ENCODE measurements around the gene ORC6.
"Not testable (repeated sequence)": the region's sequence is repeated elsewhere in the genome, so short reads cannot be mapped to it uniquely, and the experiment has no call there.

ORC6 gene

GRCh38 chr16:46689365-46690280 lies at the start of gene ORC6:
TSS of gene ORC6 (plus strand) at chr16:46689659. CDS start at chr16:46689706, 47 bp downstream.
- FAIRE-seq: peak; percentile 26

- no peak for FAIRE-seq
These were observed 40.8 kb upstream of the ORC6 start for GRCh38 chr16:46648656-46649055.

- FAIRE-seq: no peak
These were observed 39.7 kb upstream of the ORC6 start for GRCh38 chr16:46649588-46650253.

- FAIRE-seq: no peak
These were observed 39.2 kb upstream of the ORC6 start for GRCh38 chr16:46650254-46650623.

GRCh38 chr16:46651305-46651704 lies 38.2 kb upstream of the ORC6 start:
- no peak for FAIRE-seq

DNA sequence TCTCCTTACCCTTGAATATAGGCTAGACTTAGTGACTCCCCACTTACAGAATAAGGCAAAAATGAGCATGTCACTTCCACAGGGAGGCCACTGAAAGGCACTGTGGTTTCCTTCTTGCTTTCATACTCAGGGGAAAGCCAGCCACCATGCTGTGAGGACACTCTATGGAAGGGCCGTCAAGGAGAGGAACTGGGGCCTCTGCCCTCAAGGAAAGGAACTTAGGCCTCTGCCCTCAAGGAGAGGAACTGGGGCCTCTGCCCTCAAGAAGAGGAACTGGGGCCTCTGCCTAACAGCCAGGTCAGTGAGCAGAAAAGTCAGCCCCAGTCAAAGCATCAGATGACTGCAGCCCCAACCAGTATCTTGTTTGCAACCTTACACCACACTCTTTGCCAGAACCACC lies 30.5 kb upstream of the ORC6 start:
- FAIRE-seq: no peak

DNA sequence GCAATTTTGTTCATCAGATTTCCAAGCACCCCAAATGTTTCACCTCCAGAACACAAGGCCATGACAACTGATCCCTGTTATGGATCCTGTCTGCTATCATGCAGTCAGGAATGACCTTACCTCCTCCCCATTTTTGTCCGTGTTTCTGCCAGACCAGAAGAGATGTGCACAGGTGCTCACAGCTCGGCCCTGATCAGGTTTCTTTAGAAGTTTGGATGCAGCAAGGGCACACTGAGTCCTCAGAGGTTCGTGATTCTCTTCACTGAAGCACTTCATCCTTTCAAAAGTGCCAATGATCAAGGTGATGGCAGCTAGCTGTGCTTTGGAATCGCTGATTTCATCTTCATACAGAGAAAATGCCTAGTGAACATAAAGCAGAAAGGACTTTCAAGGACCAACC lies 27.3 kb upstream of the ORC6 start:
- FAIRE-seq: no peak

DNA sequence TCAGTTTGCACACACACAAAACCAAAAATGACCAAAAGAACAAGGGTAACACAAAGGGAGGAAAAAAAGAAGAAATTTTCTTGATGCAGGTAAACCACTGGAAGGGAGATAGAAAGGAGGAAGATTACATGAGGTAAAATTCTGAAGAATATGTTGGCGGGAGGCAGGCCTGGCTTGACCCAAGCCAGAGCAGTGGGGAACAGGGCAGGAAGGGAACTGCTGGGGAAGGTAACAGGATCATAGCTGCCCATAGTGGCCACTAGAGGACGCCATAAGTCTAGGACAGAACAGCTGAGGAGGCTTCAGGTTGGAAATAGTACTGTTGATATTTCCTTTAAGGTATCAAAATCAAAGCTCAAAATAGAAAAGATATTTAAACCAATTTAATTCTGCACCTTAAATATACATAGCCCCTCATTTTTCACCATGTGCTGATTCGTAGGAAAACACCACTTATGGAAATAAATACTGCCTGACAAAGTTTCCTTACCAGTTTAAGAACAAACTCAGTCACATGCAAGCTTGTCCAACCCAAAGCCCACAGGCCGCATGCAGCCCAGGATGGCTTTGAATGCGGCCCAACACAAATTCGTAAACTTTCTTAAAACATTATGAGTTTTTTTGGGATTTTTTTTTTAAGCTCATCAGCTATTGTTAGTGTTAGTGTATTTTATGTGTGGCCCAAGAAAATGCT lies 16.0 kb upstream of the ORC6 start:
- FAIRE-seq: no peak

DNA sequence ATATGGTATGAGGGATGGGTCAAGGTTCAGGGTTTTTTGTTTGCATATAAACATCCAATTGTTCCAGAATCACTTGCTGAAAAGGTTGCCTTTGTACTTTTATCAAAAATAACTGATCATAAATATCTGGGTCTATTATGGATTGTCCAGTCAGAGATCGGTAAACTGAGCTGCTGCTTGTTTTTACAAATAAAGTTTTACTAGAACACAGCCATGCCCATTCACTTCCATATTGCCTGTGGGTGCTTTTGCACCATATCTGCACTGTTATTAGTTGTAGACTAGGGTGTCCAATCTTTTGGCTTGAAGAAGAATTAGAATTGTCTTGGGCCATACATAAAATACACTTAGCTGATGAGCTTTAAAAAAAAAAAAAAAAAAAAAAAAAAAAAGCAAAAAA lies 11.5 kb upstream of the ORC6 start:
- not testable (repeated sequence) for FAIRE-seq

DNA sequence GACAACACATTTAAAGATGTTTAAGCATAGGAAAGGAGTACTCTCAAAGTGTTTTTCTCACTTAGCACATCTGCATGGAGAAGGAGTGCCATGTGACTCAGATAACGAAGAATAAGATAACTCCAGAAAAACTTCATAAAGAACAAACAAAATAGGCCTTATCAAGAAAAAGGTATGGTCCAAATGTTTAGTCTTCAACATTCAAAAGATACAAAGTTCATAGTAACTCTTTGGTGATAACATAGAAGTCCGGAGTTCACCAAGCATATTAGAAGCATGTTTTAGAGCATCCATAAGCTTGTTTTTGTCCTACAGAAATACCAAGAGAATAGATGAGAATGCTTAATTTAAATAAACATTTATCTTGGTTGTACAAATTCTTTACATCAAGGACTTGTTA lies 7.6 kb upstream of the ORC6 start:
- FAIRE-seq: not testable (repeated sequence)

DNA sequence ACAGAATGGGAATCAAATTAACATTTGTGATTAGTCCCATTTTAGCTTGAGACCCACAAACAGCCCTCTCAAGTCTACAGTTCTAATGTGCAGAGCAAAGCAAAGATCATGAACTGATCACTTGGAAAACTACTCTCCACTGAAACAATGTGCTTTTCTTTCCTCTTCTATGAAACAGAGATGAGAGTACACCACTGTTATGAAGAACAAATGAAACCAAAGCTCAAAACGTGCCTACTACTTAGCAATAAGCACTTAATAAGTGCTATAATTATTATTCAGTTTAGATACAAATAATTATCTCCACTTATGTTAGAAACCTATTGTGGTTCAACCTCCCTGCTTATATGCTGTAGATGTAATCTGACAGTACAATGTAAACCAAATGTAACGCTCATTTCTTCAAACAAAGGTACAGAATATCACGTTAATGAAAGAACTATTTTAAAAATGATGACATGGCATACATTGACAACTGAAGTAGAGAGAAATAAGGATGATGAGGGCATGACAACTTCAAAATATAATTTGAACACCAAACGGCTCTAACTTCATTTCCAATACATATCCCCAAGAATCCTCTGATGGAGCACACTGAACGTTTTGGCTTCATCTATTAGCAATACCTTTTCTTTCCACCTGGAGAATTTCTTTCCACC lies 2.5 kb upstream of the ORC6 start:
- FAIRE-seq: no peak

DNA sequence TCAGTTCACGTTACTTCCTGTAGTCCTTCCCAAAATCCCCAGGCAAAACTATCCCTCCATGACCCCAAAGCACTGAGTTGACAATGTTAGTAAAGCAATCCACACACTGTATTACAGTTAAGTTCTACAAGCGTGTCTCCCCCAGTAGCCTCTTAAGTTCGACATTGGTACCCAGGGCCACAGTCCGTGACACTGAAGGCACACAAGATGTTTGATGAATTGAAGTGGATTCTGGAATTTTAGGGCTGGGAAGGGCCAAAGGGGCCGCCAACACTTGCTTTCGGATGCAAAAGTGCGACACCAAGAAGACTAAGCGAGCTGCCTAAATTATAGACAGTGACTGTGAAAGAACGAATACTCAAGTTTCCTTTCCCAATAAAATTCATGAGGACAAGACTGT lies 2.0 kb upstream of the ORC6 start:
- FAIRE-seq: no peak

DNA sequence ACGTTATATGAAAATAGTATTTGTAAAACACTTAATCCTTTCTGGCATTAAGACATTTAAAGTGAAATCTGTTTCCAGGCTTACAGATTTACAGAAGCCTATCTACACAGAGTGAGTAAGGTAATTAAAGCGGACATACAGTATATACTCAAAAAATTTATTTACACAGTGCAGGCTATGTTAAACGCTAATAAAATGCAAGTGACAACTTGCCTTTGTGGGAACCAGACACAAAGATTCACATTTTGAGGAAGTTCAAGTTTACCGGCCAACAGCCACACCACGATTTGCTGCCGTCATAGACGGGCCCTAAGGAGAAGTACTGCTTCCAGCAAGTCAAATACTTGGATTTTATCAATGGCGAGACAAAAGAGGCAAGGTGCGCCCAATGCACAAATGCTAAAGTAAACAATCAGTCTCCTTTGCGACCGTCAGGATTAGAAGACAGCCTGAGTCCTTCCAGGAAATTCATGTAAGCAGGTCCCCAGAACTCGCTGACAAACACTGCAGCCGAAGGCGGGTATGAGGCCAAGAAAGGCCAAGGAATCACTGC lies 1.3 kb upstream of the ORC6 start:
- FAIRE-seq: no peak

DNA sequence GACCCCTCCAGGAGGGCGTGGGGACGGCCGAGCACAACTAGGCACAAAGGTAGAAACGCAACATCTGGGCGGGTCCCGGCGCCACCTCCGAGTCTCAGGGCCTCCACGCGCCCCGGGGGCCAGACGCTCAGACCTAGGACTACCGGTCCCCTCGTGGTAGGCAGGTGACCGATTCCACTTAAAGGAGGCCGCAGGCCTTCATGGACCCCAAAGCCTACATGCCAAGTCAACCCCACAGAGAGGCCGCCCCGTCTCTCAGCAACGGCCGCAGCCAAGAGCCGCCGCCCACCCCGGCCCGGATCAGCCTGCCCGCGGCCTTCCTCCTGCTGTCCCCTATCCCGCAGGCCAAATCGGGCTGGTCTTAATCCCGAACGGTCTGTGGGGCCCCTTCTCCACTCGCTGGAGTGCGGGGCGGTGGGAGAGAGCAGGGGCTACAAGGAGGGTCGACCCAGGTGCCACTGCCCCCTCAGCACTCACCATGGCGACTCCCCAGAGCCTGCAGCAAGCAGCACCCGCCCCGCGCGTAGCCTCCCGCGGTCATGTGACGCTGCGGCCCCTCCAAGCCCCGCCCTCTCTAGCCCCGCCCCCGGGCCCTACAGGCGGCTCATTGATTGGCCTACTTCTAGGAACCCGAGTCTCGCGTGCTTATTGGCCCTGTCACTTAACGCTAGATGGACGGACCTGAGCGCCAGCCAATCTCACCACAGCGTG lies 650 bp upstream of the ORC6 start, which contains the start of gene VPS35:
TSS of gene VPS35 (minus strand) at position 525 of the 711 bp plus-strand sequence. CDS start at position 480, 45 bp downstream.
- peak; percentile 21 for FAIRE-seq

- no peak for FAIRE-seq
These were observed 1.1 kb downstream of the ORC6 start for GRCh38 chr16:46690281-46691178.

GRCh38 chr16:46691726-46692125 lies 2.3 kb downstream of the ORC6 start:
- FAIRE-seq: no peak

DNA sequence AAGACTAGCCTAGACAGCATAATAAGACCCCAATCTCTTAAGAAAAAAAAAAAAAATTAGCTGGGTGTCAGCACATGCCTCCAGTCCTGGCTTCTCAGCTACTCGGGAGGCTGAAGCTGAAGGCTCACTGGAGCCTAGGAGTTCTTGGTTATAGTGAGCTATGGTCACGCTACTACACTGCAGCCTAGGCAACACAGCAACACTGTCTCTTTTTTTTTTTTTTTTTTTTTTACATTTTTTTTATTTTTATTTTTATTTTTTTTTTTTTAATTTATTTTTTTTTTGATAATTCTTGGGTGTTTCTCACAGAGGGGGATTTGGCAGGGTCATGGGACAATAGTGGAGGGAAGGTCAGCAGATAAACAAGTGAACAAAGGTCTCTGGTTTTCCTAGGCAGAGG lies 4.1 kb downstream of the ORC6 start:
- FAIRE-seq: no peak

DNA sequence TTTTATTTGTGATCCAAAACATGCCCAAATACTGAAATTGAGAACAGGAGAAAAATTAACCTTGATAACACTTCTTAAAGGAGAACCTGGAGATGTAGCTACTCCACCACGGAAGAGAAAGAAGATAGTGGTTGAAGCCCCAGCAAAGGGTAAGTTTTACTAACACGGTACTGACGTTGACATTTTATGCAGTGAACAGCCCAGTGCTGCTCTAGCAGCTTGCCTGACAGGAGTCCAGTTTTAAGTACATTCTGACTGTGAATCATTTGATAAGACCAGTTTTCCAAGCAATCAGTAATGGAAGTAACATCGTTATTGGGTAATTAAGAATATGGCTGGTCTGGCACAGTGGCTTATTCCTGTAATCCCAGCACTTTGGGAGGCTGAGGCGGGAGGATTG lies 6.5 kb downstream of the ORC6 start:
- no peak for FAIRE-seq

DNA sequence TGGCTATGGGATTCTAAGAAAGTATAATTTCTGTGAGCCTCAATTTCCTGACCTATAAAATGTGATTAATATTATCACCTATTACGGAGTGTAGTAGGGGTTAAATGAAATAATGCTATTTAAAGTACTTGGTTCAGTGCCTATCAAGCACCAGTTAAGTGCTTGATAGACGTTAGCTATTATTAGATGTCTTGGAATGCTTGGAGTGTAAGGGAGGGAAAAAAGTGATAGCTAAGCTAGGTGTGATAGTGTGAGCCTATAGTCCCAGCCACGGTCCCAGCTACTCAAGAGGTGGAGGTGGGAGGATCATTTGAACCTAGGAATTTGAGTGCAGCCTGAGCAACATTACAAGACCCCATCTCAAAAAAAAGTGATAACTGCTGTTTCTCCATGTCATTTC lies 7.5 kb downstream of the ORC6 start:
- no peak for FAIRE-seq

DNA sequence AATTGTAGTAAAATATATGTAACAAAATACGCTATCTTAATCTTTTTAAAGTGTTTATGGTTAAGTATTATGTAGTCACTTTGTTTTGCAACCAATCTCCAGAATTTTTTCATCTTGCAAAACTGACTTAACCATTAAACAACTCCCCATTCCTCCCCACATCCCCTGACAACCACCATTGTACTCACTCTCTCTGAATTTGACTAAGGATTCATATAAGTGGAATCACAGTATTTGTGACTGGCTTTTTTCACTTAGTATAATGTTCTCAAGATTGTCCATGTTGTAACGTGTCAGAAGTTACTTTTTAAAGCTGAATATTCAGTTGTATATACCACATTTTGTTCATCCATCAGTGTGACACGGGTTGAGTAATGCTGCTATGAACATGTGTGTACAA lies 10.6 kb downstream of the ORC6 start:
- no peak for FAIRE-seq

DNA sequence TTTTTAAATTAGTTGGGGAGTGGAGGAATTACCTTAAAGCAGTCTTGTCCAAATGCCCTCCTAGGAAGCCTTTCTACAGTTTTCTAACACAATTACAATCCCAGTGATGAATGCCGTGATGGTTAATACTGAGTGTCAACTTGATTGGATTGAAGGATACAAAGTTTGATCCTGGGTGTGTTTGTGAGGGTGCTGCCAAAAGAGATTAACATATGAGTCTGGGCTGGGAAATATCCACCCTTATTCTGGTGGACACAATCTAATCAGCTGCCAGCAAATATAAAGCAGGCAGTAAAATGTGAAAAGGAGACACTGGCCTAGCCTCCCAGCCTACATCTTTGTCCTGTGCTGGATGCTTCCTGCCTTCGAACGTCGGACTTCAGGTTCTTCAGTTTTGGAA lies 12.2 kb downstream of the ORC6 start:
- no peak for FAIRE-seq
